Right atrium auricular region (tissue), 2 donors: Measurements from ENCODE around the gene AGBL2. TPM values are rescaled to one million over a fixed set of nuclear protein-coding genes. Genes with fewer than 3 reads are reported as not detected.
"Not testable (repeated sequence)": the region's sequence is repeated elsewhere in the genome, so short reads cannot be mapped to it uniquely, and the experiment has no call there.

Experiments
- DNase-seq: peaks from one replicate; pipeline ENCODE4 v3.0.0-alpha.2; 2019; ENCODE audit warnings: low spot score
- H3K27ac ChIP-seq, 2 donors: fragments of 200-600 bp; sonication (generic); 1 replicate in 1 of 2; 2 replicates in 1 of 2; pipeline ENCODE4 v1.5.1; 2016 to 2019
- H3K27me3 ChIP-seq, 2 donors: fragments of 200-600 bp; sonication (generic); one replicate each; pipeline versions ENCODE4 v1.5.1 to v1.6.0; 2017 to 2019
- H3K36me3 ChIP-seq: fragments of 200-600 bp; sonication (generic); one replicate; pipeline ENCODE4 v1.5.1; 2016
- H3K4me1 ChIP-seq, 2 donors: fragments of 200-600 bp; sonication (generic); one replicate each; pipeline versions ENCODE4 v1.5.1 to v1.6.0; 2017 to 2019
- H3K4me3 ChIP-seq, 2 donors: fragments of 200-600 bp; sonication (generic); 1 replicate in 1 of 2; 2 replicates in 1 of 2; pipeline ENCODE4 v1.5.1; 2017 to 2019; ENCODE audit warnings: mild to moderate bottlenecking in 1 of 2, moderate library complexity in 1 of 2
- H3K9me3 ChIP-seq, 2 donors: fragments of 200-600 bp; sonication (generic); one replicate each; pipeline ENCODE4 v1.5.1; 2019
- CTCF ChIP-seq, 2 donors: fragments of 200-600 bp; sonication (generic); IDR thresholded peaks; one replicate each; pipeline ENCODE4 v1.5.1; 2019; ENCODE audit warnings: antibody characterized with exemption in 2 of 2
- total RNA-seq, 2 donors: library from RNA; depleted of rRNA; stranded (reverse); fragments of >200 nt; gene quantifications; one replicate each; pipeline ENCODE4 v1.1.0, GENCODE V29; 2016

AGBL2 gene
- total RNA-seq, 2 donors from 2014 or later: not detected

- no peaks in the 10 kb centered on the region for H3K9me3 ChIP-seq
- no peak for TF ChIP-seq CTCF (IDR thresholded peaks at IDR 0.05)
- no peak for DNase-seq
- H3K27ac ChIP-seq: no peak overlapping the region
- H3K4me1 ChIP-seq: no peaks in the 10 kb centered on the region
- H3K27me3 ChIP-seq: no peaks in the 10 kb centered on the region
- no peaks in the 10 kb centered on the region for H3K36me3 ChIP-seq
- no peak overlapping the region for H3K4me3 ChIP-seq
These were observed 65.9 kb downstream of the AGBL2 start for GRCh38 chr11:47649276-47649675.

GRCh38 chr11:47646019-47646418, 69.2 kb downstream of the AGBL2 start:
- no peaks in the 10 kb centered on the region for H3K9me3 ChIP-seq
- H3K36me3 ChIP-seq: no peaks in the 10 kb centered on the region
- H3K4me1 ChIP-seq: peaks cover 0 to 13% of the 10 kb centered on the region in 2 donors
- no peak overlapping the region for H3K4me3 ChIP-seq
- H3K27me3 ChIP-seq: no peaks in the 10 kb centered on the region
- H3K27ac ChIP-seq: no peak overlapping the region
- TF ChIP-seq CTCF (IDR thresholded peaks at IDR 0.05): no peak
- DNase-seq: no peak

GRCh38 chr11:47645500-47645899, 69.7 kb downstream of the AGBL2 start:
- H3K27ac ChIP-seq: no peak overlapping the region
- peaks cover 0 to 18% of the 10 kb centered on the region in 2 donors for H3K4me1 ChIP-seq
- no peak overlapping the region for H3K4me3 ChIP-seq
- no peaks in the 10 kb centered on the region for H3K9me3 ChIP-seq
- no peak for TF ChIP-seq CTCF (IDR thresholded peaks at IDR 0.05)
- H3K36me3 ChIP-seq: no peaks in the 10 kb centered on the region
- DNase-seq: no peak
- H3K27me3 ChIP-seq: no peaks in the 10 kb centered on the region

- Histone ChIP-seq H3K4me3 (peak within 1 kb of the TSS; percentile 70 to 84), H3K27ac (peak within 1 kb of the TSS; percentile 92 to 96), H3K36me3 (peaks cover 12% of the 10 kb centered on the region), H3K4me1 (peaks cover 0 to 20% of the 10 kb centered on the region in 2 donors), H3K9me3 (no peaks in the 10 kb centered on the region), H3K27me3 (no peaks in the 10 kb centered on the region)
- peak; percentile 97 for DNase-seq
- TF ChIP-seq CTCF (IDR thresholded peaks at IDR 0.05): peak in 1 of 2 donors; percentile 62
These were observed 72.9 kb downstream of the AGBL2 start, which contains the start of gene MTCH2 for GRCh38 chr11:47642099-47642855. Gene MTCH2 (minus strand): TSS chr11:47642559. CDS start chr11:47642465, 94 bp downstream.

GRCh38 chr11:47641600-47642098, 73.5 kb downstream of the AGBL2 start:
- Histone ChIP-seq H3K27ac (peak overlapping the region; percentile 92 to 96), H3K4me3 (peak overlapping the region; percentile 70 to 84), H3K27me3 (no peaks in the 10 kb centered on the region), H3K9me3 (no peaks in the 10 kb centered on the region), H3K4me1 (peaks cover 0 to 20% of the 10 kb centered on the region in 2 donors), H3K36me3 (peaks cover 16% of the 10 kb centered on the region)
- DNase-seq: no peak
- no peak for TF ChIP-seq CTCF (IDR thresholded peaks at IDR 0.05)

- not testable (repeated sequence) for H3K4me3 ChIP-seq, DNase-seq, H3K27ac ChIP-seq, H3K9me3 ChIP-seq, H3K27me3 ChIP-seq
- Histone ChIP-seq H3K4me1 (peaks cover 0 to 20% of the 10 kb centered on the region in 2 donors), H3K36me3 (peaks cover 25% of the 10 kb centered on the region)
These were observed 74.7 kb downstream of the AGBL2 start for GRCh38 chr11:47640506-47640905.

GRCh38 chr11:47636331-47636730, 78.8 kb downstream of the AGBL2 start:
- not testable (repeated sequence) for H3K27ac ChIP-seq, DNase-seq, H3K9me3 ChIP-seq, H3K4me3 ChIP-seq, H3K27me3 ChIP-seq
- Histone ChIP-seq H3K36me3 (peaks cover 60% of the 10 kb centered on the region), H3K4me1 (peaks cover 0 to 10% of the 10 kb centered on the region in 2 donors)
